ENCODE data around the gene IL4R. TPM values are rescaled to one million over a fixed set of nuclear protein-coding genes. Genes with fewer than 3 reads are reported as not detected.

The IL4R gene
- total and polyA plus RNA-seq, 2 of the 13 experiments (the other 11 are each of a cell fraction or from before 2014, with no cell fraction given): 15.9 to 49.6 TPM

- no peak for TF ChIP-seq AKNA (CRISPR knock-in tag; IDR thresholded peaks at IDR 0.05; ENCODE audit: borderline replicate concordance)
- TF ChIP-seq HMGXB3 (CRISPR knock-in tag; IDR thresholded peaks at IDR 0.05; ENCODE audit: borderline replicate concordance): no peak
- TF ChIP-seq SYNCRIP (IDR thresholded peaks at IDR 0.05; ENCODE audit: insufficient read depth, low read depth, low read length): no peak
- TF ChIP-seq GABPA (IDR thresholded peaks at IDR 0.05; ENCODE audit: low read depth, low read length): no peak
- TF ChIP-seq GABPA (CRISPR knock-in tag; IDR thresholded peaks at IDR 0.05; ENCODE audit: low read depth): peak; percentile 24
- TF ChIP-seq ZNF331 (CRISPR knock-in tag; IDR thresholded peaks at IDR 0.05): no peak
- TF ChIP-seq ZSCAN20 (CRISPR knock-in tag; IDR thresholded peaks at IDR 0.05; ENCODE audit: borderline replicate concordance): 0 out of 2 replicates have a peak, but pooled peaks have one; percentile 78
- TF ChIP-seq ZNF333 (CRISPR knock-in tag; IDR thresholded peaks at IDR 0.05; ENCODE audit: borderline replicate concordance): no peak
- TF ChIP-seq ZBTB21 (CRISPR knock-in tag; IDR thresholded peaks at IDR 0.05): no peak
- TF ChIP-seq TCF7L2 (IDR thresholded peaks at IDR 0.05; ENCODE audit: low read depth, low read length): no peak
- no peak for TF ChIP-seq ZNF138 (CRISPR knock-in tag; IDR thresholded peaks at IDR 0.05; ENCODE audit: low read depth)
- TF ChIP-seq ZNF232 (CRISPR knock-in tag; IDR thresholded peaks at IDR 0.05; ENCODE audit: borderline replicate concordance): no peak; the same call in 1 of the 2 replicates
- no peak for TF ChIP-seq ZNF512 (CRISPR knock-in tag; IDR thresholded peaks at IDR 0.05)
- no peak for TF ChIP-seq ZNF879 (CRISPR knock-in tag; IDR thresholded peaks at IDR 0.05)
- no peak for TF ChIP-seq EHMT2 (IDR thresholded peaks at IDR 0.05; ENCODE audit: borderline replicate concordance, low read depth, low read length)
- TF ChIP-seq MTF2 (CRISPR knock-in tag; IDR thresholded peaks at IDR 0.05; ENCODE audit: borderline replicate concordance): no peak
Observed at GRCh38 chr16:27326738-27327585, 13.2 kb downstream of the IL4R start (continued).

Data from HepG2 (cell line).